KMS-11 (cell line): Measurements from ENCODE around the gene NR3C1.

Experiments used
- H2AFZ ChIP-seq: fragments of 200-600 bp; sonication (generic); 2 replicates; pipeline ENCODE4 v1.6.1; 2016; ENCODE audit warnings: antibody characterized with exemption, mixed run types, low read depth
- H3K27ac ChIP-seq: fragments of 200-600 bp; sonication (generic); 2 replicates; pipeline ENCODE4 v1.6.1; 2016; ENCODE audit warnings: mild to moderate bottlenecking, mixed run types
- H3K27me3 ChIP-seq: fragments of 200-600 bp; sonication (generic); 2 replicates; pipeline ENCODE4 v1.6.1; 2017; ENCODE audit warnings: mild to moderate bottlenecking, low read depth, mixed run types, moderate library complexity; ENCODE audit not compliant: insufficient read depth
- H3K36me3 ChIP-seq: fragments of 200-600 bp; sonication (generic); 2 replicates; pipeline ENCODE4 v1.6.1; 2017; ENCODE audit warnings: mild to moderate bottlenecking, mixed run types; ENCODE audit not compliant: insufficient read depth
- H3K4me1 ChIP-seq: fragments of 200-600 bp; sonication (generic); 2 replicates; pipeline ENCODE4 v1.6.1; 2016; ENCODE audit warnings: mild to moderate bottlenecking, low read depth, mixed run types; ENCODE audit not compliant: poor library complexity, severe bottlenecking
- H3K4me2 ChIP-seq: fragments of 200-600 bp; sonication (generic); 2 replicates; pipeline ENCODE4 v1.7.0; 2016; ENCODE audit warnings: mild to moderate bottlenecking, mixed run types
- H3K4me3 ChIP-seq: fragments of 200-600 bp; sonication (generic); IDR thresholded peaks from 2 replicates; pipeline ENCODE4 v1.6.1; 2017; ENCODE audit warnings: low read depth, low read length, mixed read lengths; ENCODE audit not compliant: insufficient read depth
- H3K79me2 ChIP-seq: fragments of 200-600 bp; sonication (generic); 2 replicates; pipeline ENCODE4 v1.6.1; 2016; ENCODE audit warnings: low read depth, mixed run types; ENCODE audit not compliant: insufficient read depth
- H3K9ac ChIP-seq: fragments of 200-600 bp; sonication (generic); 2 replicates; pipeline ENCODE4 v1.6.1; 2016; ENCODE audit warnings: mild to moderate bottlenecking, mixed run types
- H4K20me1 ChIP-seq: fragments of 200-600 bp; sonication (generic); 2 replicates; pipeline ENCODE4 v1.6.1; 2016; ENCODE audit warnings: mild to moderate bottlenecking, mixed run types; ENCODE audit not compliant: insufficient read depth
- CTCF ChIP-seq: fragments of 200-600 bp; sonication (generic); conservative IDR thresholded peaks from 2 replicates; pipeline ENCODE4 v1.6.1; 2017; ENCODE audit warnings: low read depth, mild to moderate bottlenecking, antibody characterized with exemption, low read length, moderate library complexity, mixed read lengths

Gene NR3C1

GRCh38 chr5:143318833-143319232 lies 84.7 kb downstream of the NR3C1 start:
- H2AFZ ChIP-seq = no peak overlapping the region
- no peak overlapping the region for H3K4me3 ChIP-seq
- no peak for TF ChIP-seq CTCF
- no peak overlapping the region for H3K4me2 ChIP-seq
- H3K4me1 ChIP-seq = peaks cover 95% of the 10 kb centered on the region
- H4K20me1 ChIP-seq = peaks cover 23% of the 10 kb centered on the region
- no peaks in the 10 kb centered on the region for H3K27me3 ChIP-seq
- H3K79me2 ChIP-seq = peaks cover 100% of the 10 kb centered on the region
- no peaks in the 10 kb centered on the region; the same call in 1 of the 2 replicates for H3K36me3 ChIP-seq
- H3K9ac ChIP-seq = no peak overlapping the region
- no peak overlapping the region for H3K27ac ChIP-seq

GRCh38 chr5:143318270-143318669 lies 85.2 kb downstream of the NR3C1 start:
- peaks cover 20% of the 10 kb centered on the region for H4K20me1 ChIP-seq
- H3K27ac ChIP-seq = no peak overlapping the region
- no peak overlapping the region for H3K9ac ChIP-seq
- H2AFZ ChIP-seq = no peak overlapping the region
- H3K27me3 ChIP-seq = no peaks in the 10 kb centered on the region
- no peak overlapping the region for H3K4me3 ChIP-seq
- no peak for TF ChIP-seq CTCF
- peaks cover 100% of the 10 kb centered on the region for H3K79me2 ChIP-seq
- H3K36me3 ChIP-seq = peaks cover 3% of the 10 kb centered on the region
- H3K4me1 ChIP-seq = peaks cover 95% of the 10 kb centered on the region
- H3K4me2 ChIP-seq = no peak overlapping the region

GRCh38 chr5:143316844-143317631 lies 86.4 kb downstream of the NR3C1 start:
- Histone ChIP-seq H3K4me1 (peaks cover 95% of the 10 kb centered on the region), H3K27ac (no peak overlapping the region), H3K4me3 (no peak overlapping the region), H3K27me3 (no peaks in the 10 kb centered on the region), H3K79me2 (peaks cover 100% of the 10 kb centered on the region), H3K36me3 (peaks cover 14% of the 10 kb centered on the region), H3K9ac (no peak overlapping the region), H3K4me2 (no peak overlapping the region), H4K20me1 (peaks cover 20% of the 10 kb centered on the region), H2AFZ (no peak overlapping the region)
- TF ChIP-seq CTCF = no peak

- TF ChIP-seq CTCF = no peak
- Histone ChIP-seq H4K20me1 (peaks cover 20% of the 10 kb centered on the region), H3K4me3 (no peak overlapping the region), H2AFZ (no peak overlapping the region), H3K27me3 (no peaks in the 10 kb centered on the region), H3K79me2 (peaks cover 100% of the 10 kb centered on the region), H3K27ac (no peak overlapping the region), H3K36me3 (peaks cover 15% of the 10 kb centered on the region), H3K4me2 (no peak overlapping the region), H3K4me1 (peaks cover 95% of the 10 kb centered on the region), H3K9ac (no peak overlapping the region)
These were observed 87.1 kb downstream of the NR3C1 start for GRCh38 chr5:143316337-143316736.
